Measurements from ENCODE around the gene AFF2.

DNA sequence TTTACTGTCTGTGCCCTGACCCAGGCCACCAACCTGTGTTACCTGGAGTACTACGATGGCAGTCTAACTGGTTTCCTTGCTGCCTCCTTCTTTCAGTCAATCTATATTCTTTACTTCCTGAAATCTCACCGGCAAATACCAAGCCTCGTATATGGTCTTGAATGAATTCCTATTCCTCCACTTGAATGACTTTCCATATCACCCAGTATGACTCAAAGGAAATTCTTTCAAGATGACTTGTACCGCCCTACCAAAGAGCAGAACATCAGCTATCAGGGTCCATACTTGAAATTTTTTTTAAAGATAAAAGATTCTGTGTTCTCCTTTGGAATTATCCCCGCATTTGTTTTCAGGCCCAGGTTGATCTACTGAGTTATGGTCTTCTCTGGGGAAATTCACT, 378.0 kb downstream of the AFF2 start:
- TF ChIP-seq CSDC2 (CRISPR knock-in tag; IDR thresholded peaks at IDR 0.05) = no peak
- TF ChIP-seq CREB5 (CRISPR knock-in tag; IDR thresholded peaks at IDR 0.05; ENCODE audit: low read depth) = no peak
- TF ChIP-seq ARNTL (CRISPR knock-in tag; IDR thresholded peaks at IDR 0.05; ENCODE audit: borderline replicate concordance, low read depth) = no peak
- no peak for TF ChIP-seq PPARA (CRISPR knock-in tag; IDR thresholded peaks at IDR 0.05; ENCODE audit: borderline replicate concordance)
- no peak for TF ChIP-seq POU6F1 (CRISPR knock-in tag; IDR thresholded peaks at IDR 0.05; ENCODE audit: borderline replicate concordance, low read depth)
- TF ChIP-seq PATZ1 (CRISPR knock-in tag; IDR thresholded peaks at IDR 0.05; ENCODE audit: borderline replicate concordance) = no peak
- TF ChIP-seq TSHZ2 (CRISPR knock-in tag; IDR thresholded peaks at IDR 0.05) = no peak
- TF ChIP-seq ZFP3 (CRISPR knock-in tag; IDR thresholded peaks at IDR 0.05) = no peak
- TF ChIP-seq RARB (CRISPR knock-in tag; IDR thresholded peaks at IDR 0.05) = no peak
- TF ChIP-seq CSRNP3 (CRISPR knock-in tag; IDR thresholded peaks at IDR 0.05) = no peak
- no peak for TF ChIP-seq ZFP30 (CRISPR knock-in tag; IDR thresholded peaks at IDR 0.05)
